HFFc6 (cell line): ENCODE measurements around the gene PPM1F. TPM values are rescaled to one million over a fixed set of nuclear protein-coding genes. Genes with fewer than 3 reads are reported as not detected.

Experiments used
- DNase-seq: peaks from one replicate; pipeline ENCODE4 v3.0.0-alpha.2; 2018
- H3K27ac Mint-ChIP-seq: 2 replicates; pipeline ENCODE4 v1.8.0; 2020; ENCODE audit warnings: mild to moderate bottlenecking, mixed read lengths
- H3K27me3 Mint-ChIP-seq: 2 replicates; pipeline ENCODE4 v1.8.0; 2021; ENCODE audit warnings: mild to moderate bottlenecking, moderate library complexity, mixed read lengths; ENCODE audit not compliant: insufficient read depth
- H3K36me3 Mint-ChIP-seq: 2 replicates; pipeline ENCODE4 v1.8.0; 2021; ENCODE audit warnings: low read depth, mixed read lengths
- H3K4me1 Mint-ChIP-seq: 2 replicates; pipeline ENCODE4 v1.8.0; 2020; ENCODE audit warnings: low read depth, mixed read lengths
- H3K4me3 Mint-ChIP-seq: 2 replicates; pipeline ENCODE4 v1.8.0; 2020; ENCODE audit warnings: mild to moderate bottlenecking, moderate library complexity, mixed read lengths
- H3K9me3 Mint-ChIP-seq: 2 replicates; pipeline ENCODE4 v1.8.0; 2020; ENCODE audit warnings: mild to moderate bottlenecking, mixed read lengths
- long read RNA-seq: library from polyadenylated mRNA; unstranded; transcript quantifications from one replicate; pipeline ENCODE4 v2.0.0, GENCODE V29; 2019
- total RNA-seq, 6 experiments: library from RNA; stranded (reverse); fragmentation: NEBNext Ultra II Directional; extraction: Animal tissue kit (Norgen Biotek cat#: 25700); gene quantifications; 2 replicates in 1 of 6; 3 replicates in 5 of 6; pipeline ENCODE4 v1.2.3, GENCODE V29; 2021
- TF ChIP-seq, protein P1 (sequence below): fragments of 200-600 bp; sonication (generic); IDR thresholded peaks from 2 replicates; pipeline ENCODE4 v1.5.0; 2021; ENCODE audit warnings: antibody characterized with exemption, mild to moderate bottlenecking

The PPM1F gene, protein sequence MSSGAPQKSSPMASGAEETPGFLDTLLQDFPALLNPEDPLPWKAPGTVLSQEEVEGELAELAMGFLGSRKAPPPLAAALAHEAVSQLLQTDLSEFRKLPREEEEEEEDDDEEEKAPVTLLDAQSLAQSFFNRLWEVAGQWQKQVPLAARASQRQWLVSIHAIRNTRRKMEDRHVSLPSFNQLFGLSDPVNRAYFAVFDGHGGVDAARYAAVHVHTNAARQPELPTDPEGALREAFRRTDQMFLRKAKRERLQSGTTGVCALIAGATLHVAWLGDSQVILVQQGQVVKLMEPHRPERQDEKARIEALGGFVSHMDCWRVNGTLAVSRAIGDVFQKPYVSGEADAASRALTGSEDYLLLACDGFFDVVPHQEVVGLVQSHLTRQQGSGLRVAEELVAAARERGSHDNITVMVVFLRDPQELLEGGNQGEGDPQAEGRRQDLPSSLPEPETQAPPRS
- 10 to 100 TPM; 56.1 to 65.3 (median 60.6) TPM for total RNA-seq
- long read RNA-seq, full-length matches to known transcripts, result 14 of 22 reads
- long read RNA-seq, partial matches to known transcripts, result 2 of 22 reads
- long read RNA-seq, other reads (novel, unspliced or antisense), result 6 of 22 reads

DNA sequence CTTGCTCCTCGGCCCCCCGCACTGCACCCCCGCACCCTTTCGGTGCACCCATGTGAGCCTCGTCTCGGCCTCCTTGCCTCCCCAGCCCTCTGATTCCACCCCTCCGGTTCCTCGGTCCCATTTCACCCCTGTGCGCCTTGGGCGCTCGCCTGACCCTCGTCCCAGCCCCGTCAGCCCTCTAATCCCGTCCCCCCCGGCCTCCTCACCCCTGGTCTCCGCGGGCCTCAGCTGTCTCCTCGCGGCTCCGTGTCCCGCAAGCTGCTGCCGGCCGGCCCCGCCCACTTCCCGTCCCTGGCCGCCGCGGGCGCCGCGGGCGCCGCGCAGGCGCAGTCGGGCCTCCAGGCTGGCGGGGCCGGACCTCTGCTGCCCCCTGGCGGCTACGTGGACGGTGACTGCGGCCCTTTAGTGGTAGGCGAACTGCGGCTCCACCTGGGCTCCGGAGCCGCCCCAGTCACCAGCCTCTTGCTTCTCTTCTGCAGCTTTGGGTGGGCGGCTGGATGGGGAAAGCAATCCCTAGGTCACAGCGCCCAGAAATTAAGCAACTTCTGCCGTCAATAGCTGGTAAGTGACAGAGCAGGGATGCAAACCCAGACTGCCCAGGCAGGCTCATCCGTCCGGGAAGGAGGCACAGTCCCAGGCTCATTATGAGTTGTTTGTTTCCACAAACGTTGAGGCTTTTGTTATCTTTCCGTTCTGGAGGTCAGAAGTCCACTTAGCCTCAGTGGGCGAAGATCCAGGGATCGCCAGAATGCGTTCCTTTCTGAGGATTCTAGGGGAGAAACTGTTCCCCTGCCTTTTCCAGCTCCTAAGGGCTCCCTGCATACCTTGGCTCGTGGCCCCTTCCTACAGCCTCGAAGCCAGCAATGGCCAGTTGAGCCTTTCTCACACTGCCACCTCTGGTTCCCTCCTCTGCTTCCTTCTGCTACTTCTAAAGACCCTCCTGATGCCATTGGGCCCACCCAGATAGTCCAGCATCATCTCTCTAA, at the start of gene PPM1F:
Gene PPM1F, minus strand, starts transcription at position 263 of the 986 bp plus-strand sequence. CDS start 6,800 bp downstream, outside the sequence.
- Mint-ChIP-seq H3K27me3 (no peaks in the 10 kb centered on the region), H3K4me1 (peaks cover 30% of the 10 kb centered on the region), H3K36me3 (peaks cover 10% of the 10 kb centered on the region), H3K4me3 (peak within 1 kb of the TSS; percentile 90), H3K9me3 (no peaks in the 10 kb centered on the region), H3K27ac (peak within 1 kb of the TSS; percentile 53)
- DNase-seq, result peak; percentile 47
- TF ChIP-seq, protein P1, sequence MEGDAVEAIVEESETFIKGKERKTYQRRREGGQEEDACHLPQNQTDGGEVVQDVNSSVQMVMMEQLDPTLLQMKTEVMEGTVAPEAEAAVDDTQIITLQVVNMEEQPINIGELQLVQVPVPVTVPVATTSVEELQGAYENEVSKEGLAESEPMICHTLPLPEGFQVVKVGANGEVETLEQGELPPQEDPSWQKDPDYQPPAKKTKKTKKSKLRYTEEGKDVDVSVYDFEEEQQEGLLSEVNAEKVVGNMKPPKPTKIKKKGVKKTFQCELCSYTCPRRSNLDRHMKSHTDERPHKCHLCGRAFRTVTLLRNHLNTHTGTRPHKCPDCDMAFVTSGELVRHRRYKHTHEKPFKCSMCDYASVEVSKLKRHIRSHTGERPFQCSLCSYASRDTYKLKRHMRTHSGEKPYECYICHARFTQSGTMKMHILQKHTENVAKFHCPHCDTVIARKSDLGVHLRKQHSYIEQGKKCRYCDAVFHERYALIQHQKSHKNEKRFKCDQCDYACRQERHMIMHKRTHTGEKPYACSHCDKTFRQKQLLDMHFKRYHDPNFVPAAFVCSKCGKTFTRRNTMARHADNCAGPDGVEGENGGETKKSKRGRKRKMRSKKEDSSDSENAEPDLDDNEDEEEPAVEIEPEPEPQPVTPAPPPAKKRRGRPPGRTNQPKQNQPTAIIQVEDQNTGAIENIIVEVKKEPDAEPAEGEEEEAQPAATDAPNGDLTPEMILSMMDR, result peak; percentile 95

DNA sequence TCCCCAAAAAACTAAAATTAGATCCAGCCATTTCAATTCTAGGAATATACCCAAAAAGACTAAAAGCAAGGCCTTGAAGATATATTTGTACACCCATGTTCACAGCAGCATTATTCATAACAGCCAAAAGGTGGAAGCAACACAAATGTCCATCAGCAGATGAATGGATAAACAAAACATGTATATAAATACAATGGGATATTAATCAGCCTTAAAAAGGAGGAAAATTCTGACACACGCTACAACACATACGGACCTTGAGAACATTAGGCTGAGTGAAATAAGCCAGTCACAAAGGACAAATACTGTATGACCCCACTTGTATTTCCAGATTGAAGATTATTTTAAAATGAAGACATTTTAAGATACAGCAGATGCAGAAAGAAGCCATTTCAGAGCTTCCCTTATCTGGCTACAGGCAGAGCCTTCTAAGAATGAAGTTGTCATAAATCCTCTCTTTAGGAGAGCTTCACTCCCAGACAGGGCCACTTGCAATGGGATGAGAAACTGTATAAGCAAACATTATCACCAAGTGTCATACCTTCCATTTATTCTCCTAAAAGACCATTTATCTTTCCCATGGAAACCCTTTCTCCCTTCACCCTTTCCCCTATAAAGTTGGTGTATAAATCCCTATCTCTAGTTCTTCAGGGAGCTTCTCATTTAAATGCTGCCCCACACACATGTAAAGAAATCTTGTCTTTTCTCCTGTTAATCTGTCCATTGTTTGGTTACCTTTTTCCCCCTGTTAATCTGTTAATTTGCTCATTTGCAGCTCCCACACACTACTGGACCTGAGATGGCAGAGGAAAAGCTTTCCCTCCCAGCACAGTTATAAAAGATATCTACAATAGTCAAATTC, 49.2 kb upstream of the PPM1F start:
- no peak overlapping the region for H3K4me3 Mint-ChIP-seq
- TF ChIP-seq, protein P1, result no peak
- DNase-seq, result no peak
- no peaks in the 10 kb centered on the region for H3K4me1 Mint-ChIP-seq
- H3K27ac Mint-ChIP-seq, result no peak overlapping the region
- no peaks in the 10 kb centered on the region for H3K9me3 Mint-ChIP-seq
- H3K36me3 Mint-ChIP-seq, result no peaks in the 10 kb centered on the region
- H3K27me3 Mint-ChIP-seq, result peaks cover 16% of the 10 kb centered on the region

DNA sequence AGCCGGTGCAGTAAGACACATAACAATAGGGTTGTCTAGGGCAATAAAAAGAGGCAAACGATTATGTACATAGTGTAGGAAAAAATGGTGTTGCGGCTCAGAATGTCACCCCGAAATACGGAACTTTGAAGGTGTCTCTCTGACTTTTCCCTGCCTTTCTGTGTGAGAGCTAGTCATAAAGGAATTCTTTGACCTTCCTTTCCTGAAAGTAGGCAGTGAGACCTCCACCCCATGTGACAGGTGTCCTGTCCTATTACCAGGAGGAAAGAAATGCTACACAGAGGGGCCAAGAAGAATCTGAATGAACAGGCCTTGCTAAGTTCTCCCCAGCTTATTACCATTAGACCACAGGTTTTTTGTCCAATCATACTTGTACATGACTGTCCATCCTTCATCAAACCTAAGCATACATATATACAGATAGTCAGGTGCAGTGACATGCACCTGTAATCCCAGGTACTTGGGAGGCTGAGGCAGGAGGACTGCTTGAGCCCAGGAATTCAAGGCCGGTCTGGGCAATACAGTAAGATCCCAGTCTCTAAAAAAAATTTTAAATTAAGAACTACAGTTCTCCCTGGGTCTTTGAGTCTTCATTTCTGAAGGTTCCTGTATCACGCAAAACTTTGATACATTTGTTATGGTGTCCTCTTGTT, 46.1 kb upstream of the PPM1F start:
- no peaks in the 10 kb centered on the region for H3K4me1 Mint-ChIP-seq
- TF ChIP-seq, protein P1, result no peak

DNA sequence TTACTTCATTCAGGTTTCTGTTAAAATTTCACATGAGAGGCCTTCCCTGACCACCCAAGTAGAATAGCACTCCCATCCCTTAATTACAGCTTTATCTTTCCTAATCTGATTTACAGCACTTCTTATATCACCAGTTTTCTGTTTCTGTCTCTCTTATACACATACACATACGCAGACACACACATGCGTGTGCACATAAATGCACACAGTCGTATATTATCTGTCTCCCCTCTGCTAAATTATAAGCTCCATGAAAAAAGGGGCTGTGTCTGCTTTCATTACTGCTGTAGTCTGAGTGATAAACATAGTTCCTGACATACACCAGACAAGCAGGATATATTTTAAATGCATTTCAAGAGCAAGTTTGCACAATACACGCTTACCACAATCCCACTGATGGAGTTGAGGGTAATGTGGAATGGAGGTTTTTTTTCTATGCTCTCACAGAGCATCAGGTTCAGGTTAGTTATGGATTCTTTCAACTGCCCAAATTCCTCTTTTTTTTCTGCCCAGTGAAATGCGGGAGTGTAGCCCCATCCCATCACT, 43.6 kb upstream of the PPM1F start:
- peaks cover 31% of the 10 kb centered on the region for H3K27me3 Mint-ChIP-seq
- TF ChIP-seq, protein P1, result no peak
- no peak for DNase-seq
- H3K36me3 Mint-ChIP-seq, result no peaks in the 10 kb centered on the region
- no peak overlapping the region for H3K27ac Mint-ChIP-seq
- H3K4me3 Mint-ChIP-seq, result no peak overlapping the region
- no peaks in the 10 kb centered on the region for H3K4me1 Mint-ChIP-seq
- no peaks in the 10 kb centered on the region for H3K9me3 Mint-ChIP-seq

More for the DNA sequence above, 46.1 kb upstream of the PPM1F start:
- H3K9me3 Mint-ChIP-seq, result no peaks in the 10 kb centered on the region
- H3K36me3 Mint-ChIP-seq, result no peaks in the 10 kb centered on the region
- no peak overlapping the region for H3K4me3 Mint-ChIP-seq
- DNase-seq, result no peak
- peaks cover 35% of the 10 kb centered on the region for H3K27me3 Mint-ChIP-seq
- H3K27ac Mint-ChIP-seq, result no peak overlapping the region
